IMR-90 (cell line): ENCODE results near the gene SLC38A11. TPM values are rescaled to one million over a fixed set of nuclear protein-coding genes. Genes with fewer than 3 reads are reported as not detected.

Source experiments
- ATAC-seq: fragments of 200-7000 bp; cut with Tn5 transposase; 2 replicates; pipeline ENCODE4 v1.9.1; 2020; ENCODE audit warnings: low read depth, mild to moderate bottlenecking, moderate library complexity
- BruUV-seq: library from RNA; stranded (reverse); fragments of 400-500 nt; replicated peaks from 2 replicates; lab custom pipeline; 2021; lab: Mats Ljungman, UMichigan
- CTCF ChIA-PET: fragments of 300-600 bp; formaldehyde crosslinking; extraction: SDS; loops from one replicate; lab custom pipeline; 2021; ENCODE audit warnings: antibody characterized with exemption; lab: Yijun Ruan, JAX
- POLR2A ChIA-PET: fragments of 300-600 bp; sonication (Branson Sonifier 250); formaldehyde crosslinking; loops from one replicate; lab custom pipeline; 2022; ENCODE audit warnings: antibody characterized with exemption; ENCODE audit not compliant: unreplicated experiment; lab: Charles Lee
- DNase-seq: peaks from one replicate; pipeline ENCODE4 v3.0.0; 2013
- H2AFZ ChIP-seq: replicated peaks from 2 replicates; pipeline ENCODE3; 2013; ENCODE audit warnings: low read length, mild to moderate bottlenecking; ENCODE audit not compliant: poor library complexity
- H2AK5ac ChIP-seq: 2 replicates; pipeline ENCODE4 v1.6.1; 2013; ENCODE audit warnings: low read depth, low read length, inconsistent platforms
- H2AK9ac ChIP-seq: replicated peaks from 2 replicates; pipeline ENCODE3; 2013; ENCODE audit warnings: mild to moderate bottlenecking, low read depth, low read length, moderate library complexity; ENCODE audit not compliant: poor library complexity
- H2BK120ac ChIP-seq: 2 replicates; pipeline ENCODE4 v1.6.1; 2013; ENCODE audit warnings: low read depth, low read length, inconsistent platforms
- H2BK15ac ChIP-seq: 3 replicates; pipeline ENCODE4 v1.6.1; 2013; ENCODE audit warnings: low read depth, low read length, inconsistent platforms
- H2BK20ac ChIP-seq: 2 replicates; pipeline ENCODE4 v1.6.1; 2013; ENCODE audit warnings: low read depth, mild to moderate bottlenecking, inconsistent platforms, low read length, moderate library complexity
- H2BK5ac ChIP-seq: 2 replicates; pipeline ENCODE4 v1.6.1; 2013; ENCODE audit warnings: mild to moderate bottlenecking, low read depth, low read length, inconsistent platforms; ENCODE audit not compliant: poor library complexity, severe bottlenecking
- H3K14ac ChIP-seq: replicated peaks from 2 replicates; pipeline ENCODE4 v1.6.1; 2013; ENCODE audit warnings: low read depth, low read length, inconsistent platforms
- H3K18ac ChIP-seq: 2 replicates; pipeline ENCODE4 v1.6.1; 2013; ENCODE audit warnings: low read depth, low read length, control low read depth
- H3K23ac ChIP-seq: 2 replicates; pipeline ENCODE4 v1.6.1; 2013; ENCODE audit warnings: low read depth, low read length, inconsistent platforms
- H3K27ac ChIP-seq: 2 replicates; pipeline ENCODE4 v1.5.1; 2013; ENCODE audit warnings: mild to moderate bottlenecking, control low read depth, low read length; ENCODE audit not compliant: insufficient read depth
- H3K27me3 ChIP-seq: 2 replicates; pipeline ENCODE4 v1.6.1; 2013; ENCODE audit warnings: low read length; ENCODE audit not compliant: control insufficient read depth, insufficient read depth
- H3K36me3 ChIP-seq: 2 replicates; pipeline ENCODE4 v1.6.1; 2013; ENCODE audit warnings: low read length, mixed read lengths; ENCODE audit not compliant: control insufficient read depth, insufficient read depth
- H3K4ac ChIP-seq: 2 replicates; pipeline ENCODE4 v1.6.1; 2013; ENCODE audit warnings: low read depth, low read length, inconsistent platforms
- H3K4me1 ChIP-seq: 2 replicates; pipeline ENCODE4 v1.6.1; 2013; ENCODE audit warnings: low read length, mixed read lengths; ENCODE audit not compliant: control insufficient read depth, insufficient read depth
- H3K4me2 ChIP-seq: 2 replicates; pipeline ENCODE4 v1.6.1; 2013; ENCODE audit warnings: low read depth, mild to moderate bottlenecking, control low read depth, low read length, moderate library complexity
- H3K4me3 ChIP-seq: 2 replicates; pipeline ENCODE4 v1.5.1; 2013; ENCODE audit warnings: low read depth, mild to moderate bottlenecking, control low read depth, low read length, moderate library complexity; ENCODE audit not compliant: insufficient read depth
- H3K56ac ChIP-seq: 2 replicates; pipeline ENCODE4 v1.6.1; 2013; ENCODE audit warnings: low read length, inconsistent platforms; ENCODE audit not compliant: insufficient read depth; ENCODE audit errors: extremely low read depth
- H3K79me1 ChIP-seq, 2 experiments: 2 replicates each; pipeline ENCODE4 v1.6.1; 2013; ENCODE audit warnings: low read length in 2 of 2, inconsistent platforms in 1 of 2, low read depth in 1 of 2
- H3K9ac ChIP-seq: 2 replicates; pipeline ENCODE4 v1.6.1; 2013; ENCODE audit warnings: low read depth, low read length, control low read depth
- H3K9me1 ChIP-seq: 2 replicates; pipeline ENCODE4 v1.6.1; 2013; ENCODE audit warnings: low read length, inconsistent platforms; ENCODE audit not compliant: insufficient read depth
- H3K9me3 ChIP-seq: 2 replicates; pipeline ENCODE4 v1.6.1; 2013; ENCODE audit warnings: low read length; ENCODE audit not compliant: control insufficient read depth, insufficient read depth
- H4K20me1 ChIP-seq: 2 replicates; pipeline ENCODE4 v1.6.1; 2013; ENCODE audit warnings: low read length, inconsistent platforms; ENCODE audit not compliant: insufficient read depth
- H4K5ac ChIP-seq: 2 replicates; pipeline ENCODE4 v1.6.1; 2013; ENCODE audit warnings: mild to moderate bottlenecking, low read depth, low read length, control low read depth
- H4K8ac ChIP-seq, 2 experiments: 2 replicates each; pipeline ENCODE4 v1.6.1; 2013; ENCODE audit warnings: low read depth in 2 of 2, low read length in 2 of 2, control low read depth in 1 of 2, inconsistent platforms in 1 of 2
- H4K91ac ChIP-seq: 2 replicates; pipeline ENCODE4 v1.6.1; 2013; ENCODE audit warnings: low read depth, low read length, inconsistent platforms; ENCODE audit not compliant: insufficient read depth
- BHLHE40 ChIP-seq: fragments of 150-350 bp; IDR thresholded peaks from 2 replicates; pipeline ENCODE4 v1.6.1; 2016; ENCODE audit warnings: mild to moderate bottlenecking, low read depth, low read length
- CEBPB ChIP-seq: IDR thresholded peaks from 2 replicates; pipeline ENCODE4 v1.6.1; 2012; ENCODE audit warnings: low read depth, low read length, improper control_type of control experiment
- CHD1 ChIP-seq: IDR thresholded peaks from 2 replicates; pipeline ENCODE4 v1.6.1; 2012; ENCODE audit warnings: low read depth, low read length, improper control_type of control experiment
- FOS ChIP-seq: fragments of 150-350 bp; IDR thresholded peaks from 2 replicates; pipeline ENCODE4 v1.6.1; 2016; ENCODE audit warnings: low read depth, low read length
- MAFK ChIP-seq: IDR thresholded peaks from 2 replicates; pipeline ENCODE4 v1.6.1; 2012; ENCODE audit warnings: low read depth, low read length, improper control_type of control experiment
- MAZ ChIP-seq: IDR thresholded peaks from 2 replicates; pipeline ENCODE4 v1.6.1; 2012; ENCODE audit warnings: low read depth, mild to moderate bottlenecking, low read length, improper control_type of control experiment, moderate library complexity, borderline replicate concordance
- MXI1 ChIP-seq: IDR thresholded peaks from 2 replicates; pipeline ENCODE4 v1.6.1; 2012; ENCODE audit warnings: low read depth, mild to moderate bottlenecking, low read length, moderate library complexity, borderline replicate concordance
- POLR2A ChIP-seq: IDR thresholded peaks from 2 replicates; pipeline ENCODE4 v1.6.1; 2012; ENCODE audit warnings: mild to moderate bottlenecking, low read depth, low read length
- RAD21 ChIP-seq: IDR thresholded peaks from 2 replicates; pipeline ENCODE4 v1.6.1; 2012; ENCODE audit warnings: low read length, improper control_type of control experiment
- RCOR1 ChIP-seq: IDR thresholded peaks from 2 replicates; pipeline ENCODE4 v1.6.1; 2012; ENCODE audit warnings: mild to moderate bottlenecking, low read length, improper control_type of control experiment; ENCODE audit not compliant: insufficient replicate concordance
- RFX5 ChIP-seq: IDR thresholded peaks from 2 replicates; pipeline ENCODE4 v1.8.0; 2012; ENCODE audit warnings: low read depth, mild to moderate bottlenecking, low read length, moderate library complexity
- SMC3 ChIP-seq: fragments of 150-350 bp; IDR thresholded peaks from 2 replicates; pipeline ENCODE4 v1.6.1; 2016; ENCODE audit warnings: low read depth, mild to moderate bottlenecking, antibody characterized with exemption, low read length, moderate library complexity
- WGBS, 2 experiments: methylation state at CpG; one replicate each; pipeline versions ENCODE4 v1.1.5 to v1.1.7; 2013; ENCODE audit warnings: missing lambda C conversion rate in 2 of 2; ENCODE audit not compliant: insufficient read length in 1 of 2; ENCODE audit errors: extremely low coverage in 2 of 2; 5-methylcytosine and 5-hydroxymethylcytosine counted together
- dilution Hi-C: fragments of 300-500 bp; cut with HindIII; formaldehyde crosslinking; loops from one replicate; pipeline ENCODE4 v1.14.3; 2018; ENCODE audit warnings: low sequenced_read_pairs; ENCODE audit not compliant: unreplicated experiment
- in situ Hi-C: fragments of 300-500 bp; cut with MboI; formaldehyde crosslinking; loops from 3 replicates; pipeline ENCODE4 v1.14.3; 2019; ENCODE audit warnings: low sequenced_read_pairs, inconsistent platforms, mixed read lengths
- intact Hi-C: fragments of 100-400 bp; cut with micrococcal nuclease; formaldehyde crosslinking; loops from 2 replicates; pipeline ENCODE4 v1.10.0; 2022
- polyA plus RNA-seq, 3 experiments: library from polyadenylated mRNA; depleted of rRNA; stranded (reverse); fragments of >200 nt; gene quantifications; 2 replicates each; pipeline ENCODE4 v1.2.3, GENCODE V29; 2012; ENCODE audit warnings: low replicate concordance in 1 of 3
- total RNA-seq: library from RNA; depleted of rRNA; stranded (reverse); fragments of >200 nt; gene quantifications from 2 replicates; pipeline ENCODE4 v1.2.3, GENCODE V29; 2012
- TF ChIP-seq, protein P1 (sequence below): conservative IDR thresholded peaks from 2 replicates; pipeline ENCODE4 v1.5.1; 2012; ENCODE audit warnings: mild to moderate bottlenecking, low read depth, low read length, improper control_type of control experiment
- TF ChIP-seq, protein P2 (sequence below): fragments of 150-350 bp; IDR thresholded peaks from 2 replicates; pipeline ENCODE4 v1.6.1; 2016; ENCODE audit warnings: low read depth, mild to moderate bottlenecking, low read length, moderate library complexity, borderline replicate concordance

SLC38A11 gene
- total and polyA plus RNA-seq, 2 of the 4 experiments (the other 2 are of a cell fraction), result 0.18 to 0.21 TPM

GRCh38 chr2:164981217-164981990, 26.1 kb upstream of the SLC38A11 start:
- H3K27ac ChIP-seq, result no peak overlapping the region
- H3K4me2 ChIP-seq, result peak overlapping the region; percentile 50; the same call in 1 of the 2 replicates
- no peaks in the 10 kb centered on the region for H4K20me1 ChIP-seq
- H4K5ac ChIP-seq, result no peak overlapping the region
- peak overlapping the region; percentile 75; the same call in 1 of the 2 replicates for H3K4ac ChIP-seq
- H3K4me1 ChIP-seq, result peaks cover 7% of the 10 kb centered on the region
- no peaks in the 10 kb centered on the region for H3K9me1 ChIP-seq
- no peaks in the 10 kb centered on the region for H3K27me3 ChIP-seq
- intact Hi-C loops, result no loop called here
- in situ Hi-C loops, result no loop called here
- H4K8ac ChIP-seq, result peak overlapping the region in 1 of 2 experiments; percentile 73; a peak in 2 of 4 replicates
- no peak overlapping the region for H3K9ac ChIP-seq
- H2BK20ac ChIP-seq, result peak overlapping the region; percentile 84
- peak overlapping the region; percentile 28; the same call in 1 of the 2 replicates for H3K18ac ChIP-seq
- no TSS peak for BruUV-seq
- H2BK15ac ChIP-seq, result peak overlapping the region; percentile 90
- no peaks in the 10 kb centered on the region for H3K9me3 ChIP-seq
- H4K91ac ChIP-seq, result peak overlapping the region; percentile 33; the same call in 1 of the 2 replicates
- H2BK5ac ChIP-seq, result peak overlapping the region; percentile 40
- POLR2A ChIA-PET, result no interaction called here
- H2AK9ac ChIP-seq, result peak overlapping the region; percentile 42
- 0 out of 2 replicates have a peak overlapping the region, but pooled peaks have one; percentile 60 for H2AK5ac ChIP-seq
- H2AFZ ChIP-seq, result peak overlapping the region; percentile 43
- dilution Hi-C loops, result no loop called here
- H3K23ac ChIP-seq, result peak overlapping the region; percentile 69
- DNase-seq (peak; percentile 58), ATAC-seq (peak; percentile 70)
- WGBS, 2 experiments, result 100% methylated on average over 1 of the region's 7 CpGs; no CpG with 5 or more reads in 1 of the 2 experiments
- no peaks in the 10 kb centered on the region for H3K79me1 ChIP-seq
- no peaks in the 10 kb centered on the region for H3K36me3 ChIP-seq
- H3K56ac ChIP-seq, result peak overlapping the region; percentile 11; the same call in 1 of the 2 replicates
- CTCF ChIA-PET, result interaction anchor here (1.1 kb wide), 1 partner anchor 14 kb away, joined by 3 read pairs; no protein-coding TSS in a partner anchor
- peak overlapping the region; percentile 10 for H3K14ac ChIP-seq
- no peak overlapping the region for H3K4me3 ChIP-seq
- H2BK120ac ChIP-seq, result peak overlapping the region; percentile 89
- no peak for TF ChIP-seq BHLHE40
- no peak for TF ChIP-seq CHD1
- no peak for TF ChIP-seq RCOR1
- no peak for TF ChIP-seq POLR2A
- no peak for TF ChIP-seq SMC3
- no peak for TF ChIP-seq MAZ
- no peak for TF ChIP-seq RFX5
- TF ChIP-seq CEBPB, result no peak
- no peak for TF ChIP-seq FOS
- TF ChIP-seq RAD21, result no peak
- TF ChIP-seq, protein P1, sequence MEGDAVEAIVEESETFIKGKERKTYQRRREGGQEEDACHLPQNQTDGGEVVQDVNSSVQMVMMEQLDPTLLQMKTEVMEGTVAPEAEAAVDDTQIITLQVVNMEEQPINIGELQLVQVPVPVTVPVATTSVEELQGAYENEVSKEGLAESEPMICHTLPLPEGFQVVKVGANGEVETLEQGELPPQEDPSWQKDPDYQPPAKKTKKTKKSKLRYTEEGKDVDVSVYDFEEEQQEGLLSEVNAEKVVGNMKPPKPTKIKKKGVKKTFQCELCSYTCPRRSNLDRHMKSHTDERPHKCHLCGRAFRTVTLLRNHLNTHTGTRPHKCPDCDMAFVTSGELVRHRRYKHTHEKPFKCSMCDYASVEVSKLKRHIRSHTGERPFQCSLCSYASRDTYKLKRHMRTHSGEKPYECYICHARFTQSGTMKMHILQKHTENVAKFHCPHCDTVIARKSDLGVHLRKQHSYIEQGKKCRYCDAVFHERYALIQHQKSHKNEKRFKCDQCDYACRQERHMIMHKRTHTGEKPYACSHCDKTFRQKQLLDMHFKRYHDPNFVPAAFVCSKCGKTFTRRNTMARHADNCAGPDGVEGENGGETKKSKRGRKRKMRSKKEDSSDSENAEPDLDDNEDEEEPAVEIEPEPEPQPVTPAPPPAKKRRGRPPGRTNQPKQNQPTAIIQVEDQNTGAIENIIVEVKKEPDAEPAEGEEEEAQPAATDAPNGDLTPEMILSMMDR, result no peak
- no peak for TF ChIP-seq MAFK
- TF ChIP-seq, protein P2, sequence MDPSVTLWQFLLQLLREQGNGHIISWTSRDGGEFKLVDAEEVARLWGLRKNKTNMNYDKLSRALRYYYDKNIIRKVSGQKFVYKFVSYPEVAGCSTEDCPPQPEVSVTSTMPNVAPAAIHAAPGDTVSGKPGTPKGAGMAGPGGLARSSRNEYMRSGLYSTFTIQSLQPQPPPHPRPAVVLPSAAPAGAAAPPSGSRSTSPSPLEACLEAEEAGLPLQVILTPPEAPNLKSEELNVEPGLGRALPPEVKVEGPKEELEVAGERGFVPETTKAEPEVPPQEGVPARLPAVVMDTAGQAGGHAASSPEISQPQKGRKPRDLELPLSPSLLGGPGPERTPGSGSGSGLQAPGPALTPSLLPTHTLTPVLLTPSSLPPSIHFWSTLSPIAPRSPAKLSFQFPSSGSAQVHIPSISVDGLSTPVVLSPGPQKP, result no peak
- TF ChIP-seq MXI1, result no peak
